ENCODE measurements around the gene FLAD1.

GRCh38 chr1:154975409-154976059, 7.6 kb upstream of the FLAD1 start:
- TF ChIP-seq SETDB1 (IDR thresholded peaks at IDR 0.05; ENCODE audit: insufficient read length, low read length) (no peak), CTCF (tag by site-specific recombination; IDR thresholded peaks at IDR 0.05) (no peak), ZNF274 (IDR thresholded peaks at IDR 0.05; ENCODE audit: low read length) (no peak), ZNF274 (tag by site-specific recombination; IDR thresholded peaks at IDR 0.05; ENCODE audit: borderline replicate concordance) (no peak), ZNF585B (tag by site-specific recombination; IDR thresholded peaks at IDR 0.05) (no peak), ZNF626 (tag by site-specific recombination; IDR thresholded peaks at IDR 0.05) (no peak), ZNF501 (tag by site-specific recombination; IDR thresholded peaks at IDR 0.05) (no peak)

Data from HEK293 (cell line).